ENCODE data around the gene ARVCF. TPM values are rescaled to one million over a fixed set of nuclear protein-coding genes. Genes with fewer than 3 reads are reported as not detected.

ARVCF gene
- total RNA-seq, 2 donors from 2014 or later, result 39.6 to 65.9 TPM

DNA sequence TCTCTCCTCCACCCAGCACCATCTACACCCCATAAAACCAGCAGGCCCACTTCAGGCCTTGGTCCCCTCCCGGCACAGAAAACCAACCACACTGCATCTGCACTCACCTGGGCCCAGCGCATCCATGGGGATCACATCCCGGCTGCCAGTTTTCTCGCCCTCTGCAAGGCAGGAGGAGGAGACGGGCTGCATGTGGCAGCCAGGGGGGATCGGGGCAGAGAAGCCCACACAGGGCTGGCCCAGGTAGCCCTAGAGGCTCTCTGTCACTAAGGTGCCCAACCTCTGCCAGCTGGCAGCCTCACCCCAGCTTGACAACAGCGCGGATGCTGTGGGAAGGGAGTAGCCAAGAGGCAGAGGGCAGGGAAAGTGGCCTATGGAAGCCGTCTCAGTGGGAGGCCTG lies 44.4 kb downstream of the ARVCF start:
- no peak for DNase-seq (ENCODE audit: low spot score)
- intact Hi-C loops (cut with DNase I), result no loop called here
- Histone ChIP-seq H3K4me1 (replicated peaks) (no peaks in the 10 kb centered on the region), H3K9me3 (no peaks in the 10 kb centered on the region), H3K4me3 (no peak overlapping the region), H3K36me3 (peaks cover 0 to 5% of the 10 kb centered on the region in 2 donors), H3K27me3 (replicated peaks; ENCODE audit: insufficient read depth) (no peaks in the 10 kb centered on the region), H3K27ac (no peak overlapping the region)
- TF ChIP-seq, protein P1, sequence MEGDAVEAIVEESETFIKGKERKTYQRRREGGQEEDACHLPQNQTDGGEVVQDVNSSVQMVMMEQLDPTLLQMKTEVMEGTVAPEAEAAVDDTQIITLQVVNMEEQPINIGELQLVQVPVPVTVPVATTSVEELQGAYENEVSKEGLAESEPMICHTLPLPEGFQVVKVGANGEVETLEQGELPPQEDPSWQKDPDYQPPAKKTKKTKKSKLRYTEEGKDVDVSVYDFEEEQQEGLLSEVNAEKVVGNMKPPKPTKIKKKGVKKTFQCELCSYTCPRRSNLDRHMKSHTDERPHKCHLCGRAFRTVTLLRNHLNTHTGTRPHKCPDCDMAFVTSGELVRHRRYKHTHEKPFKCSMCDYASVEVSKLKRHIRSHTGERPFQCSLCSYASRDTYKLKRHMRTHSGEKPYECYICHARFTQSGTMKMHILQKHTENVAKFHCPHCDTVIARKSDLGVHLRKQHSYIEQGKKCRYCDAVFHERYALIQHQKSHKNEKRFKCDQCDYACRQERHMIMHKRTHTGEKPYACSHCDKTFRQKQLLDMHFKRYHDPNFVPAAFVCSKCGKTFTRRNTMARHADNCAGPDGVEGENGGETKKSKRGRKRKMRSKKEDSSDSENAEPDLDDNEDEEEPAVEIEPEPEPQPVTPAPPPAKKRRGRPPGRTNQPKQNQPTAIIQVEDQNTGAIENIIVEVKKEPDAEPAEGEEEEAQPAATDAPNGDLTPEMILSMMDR (IDR thresholded peaks at IDR 0.05), result no peak
- TF ChIP-seq POLR2AphosphoS5 (IDR thresholded peaks at IDR 0.05) (no peak), POLR2A (IDR thresholded peaks at IDR 0.05) (no peak)
- WGBS, result 84% methylated on average over 9 of the region's 9 CpGs

GRCh38 chr22:19971276-19972124 lies 45.1 kb downstream of the ARVCF start:
- Histone ChIP-seq H3K27me3 (replicated peaks; ENCODE audit: insufficient read depth) (no peaks in the 10 kb centered on the region), H3K4me3 (no peak overlapping the region), H3K27ac (no peak overlapping the region), H3K9me3 (no peaks in the 10 kb centered on the region), H3K36me3 (peaks cover 3 to 11% of the 10 kb centered on the region in 2 donors), H3K4me1 (replicated peaks) (no peaks in the 10 kb centered on the region)
- TF ChIP-seq, protein P1 (IDR thresholded peaks at IDR 0.05), result no peak
- no peak for TF ChIP-seq POLR2A (IDR thresholded peaks at IDR 0.05)
- TF ChIP-seq POLR2AphosphoS5 (IDR thresholded peaks at IDR 0.05), result no peak
- intact Hi-C loops (cut with DNase I), result no loop called here
- WGBS, result 66% methylated on average over 28 of the region's 28 CpGs
- DNase-seq (ENCODE audit: low spot score), result no peak

DNA sequence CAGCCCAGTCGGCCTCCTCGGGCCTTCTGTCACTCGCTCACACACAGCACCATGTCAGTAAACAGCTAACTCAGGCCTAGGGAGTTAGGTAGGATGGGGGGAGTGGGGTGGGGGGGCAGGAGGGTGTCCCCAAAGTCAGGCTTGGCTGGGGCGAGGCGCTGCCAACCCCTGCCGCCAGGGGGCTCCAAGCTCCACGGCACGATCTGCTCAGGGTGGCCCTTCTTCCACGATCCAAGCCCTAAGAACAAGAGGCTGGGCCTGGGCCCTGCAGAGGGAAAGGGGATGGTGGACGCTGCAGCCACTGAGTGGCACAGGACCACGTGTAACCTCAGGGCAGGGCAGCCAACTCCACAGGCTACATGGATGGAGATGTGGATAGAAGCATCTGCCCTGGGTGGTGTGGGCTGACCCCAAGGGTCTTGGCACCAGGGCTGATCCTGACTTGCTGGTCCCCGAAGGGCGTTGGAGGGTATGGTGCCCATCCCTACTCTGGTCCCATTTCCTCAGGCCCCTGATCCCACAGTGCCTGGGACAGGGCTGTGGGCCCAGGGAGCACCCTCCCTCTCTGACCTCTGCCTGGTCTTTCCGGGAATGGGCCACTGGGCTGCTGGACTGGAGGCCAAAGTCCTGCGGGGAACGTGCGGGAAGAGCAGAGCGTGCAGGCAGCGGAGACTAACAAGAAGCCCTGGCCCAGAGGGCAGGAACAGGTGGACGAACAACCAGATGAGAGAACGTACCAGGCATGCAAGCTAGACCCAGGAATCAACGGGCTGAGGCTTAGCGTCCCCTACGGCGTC lies 45.9 kb downstream of the ARVCF start:
- Histone ChIP-seq H3K27me3 (replicated peaks; ENCODE audit: insufficient read depth) (no peaks in the 10 kb centered on the region), H3K4me1 (replicated peaks) (no peaks in the 10 kb centered on the region), H3K27ac (peak overlapping the region in 1 of 2 donors; percentile 23), H3K9me3 (no peaks in the 10 kb centered on the region), H3K4me3 (no peak overlapping the region), H3K36me3 (peaks cover 3 to 11% of the 10 kb centered on the region in 2 donors)
- peak; percentile 24 for TF ChIP-seq POLR2AphosphoS5 (IDR thresholded peaks at IDR 0.05)
- TF ChIP-seq POLR2A (IDR thresholded peaks at IDR 0.05), result no peak
- TF ChIP-seq, protein P1 (IDR thresholded peaks at IDR 0.05), result peak; percentile 83 to 97 (median 88)
- 56% methylated on average over 25 of the region's 25 CpGs for WGBS
- intact Hi-C loops (cut with DNase I), result loop anchor here (1.0 kb wide), 1 partner anchor 43 kb away; no protein-coding TSS in a partner anchor
- DNase-seq (ENCODE audit: low spot score), result peak; percentile 42

- H3K36me3 ChIP-seq, result peaks cover 3 to 11% of the 10 kb centered on the region in 2 donors
- no peaks in the 10 kb centered on the region for H3K27me3 ChIP-seq (replicated peaks; ENCODE audit: insufficient read depth)
- 73% methylated on average over 8 of the region's 9 CpGs for WGBS
- no peaks in the 10 kb centered on the region for H3K9me3 ChIP-seq
- intact Hi-C loops (cut with DNase I), result loop anchor here (1.0 kb wide), 1 partner anchor 43 kb away; no protein-coding TSS in a partner anchor
- peak overlapping the region in 1 of 2 donors; percentile 23 for H3K27ac ChIP-seq
- no peak for DNase-seq (ENCODE audit: low spot score)
- H3K4me3 ChIP-seq, result no peak overlapping the region
- TF ChIP-seq POLR2A (IDR thresholded peaks at IDR 0.05) (no peak), POLR2AphosphoS5 (IDR thresholded peaks at IDR 0.05) (no peak)
- TF ChIP-seq, protein P1 (IDR thresholded peaks at IDR 0.05), result no peak
- no peaks in the 10 kb centered on the region for H3K4me1 ChIP-seq (replicated peaks)
These were observed 46.6 kb downstream of the ARVCF start for GRCh38 chr22:19970031-19970478.
